HK-2 (cell line): Measurements from ENCODE around the gene PTPN13.

Experiments
- DNase-seq: peaks from one replicate; pipeline ENCODE4 v3.0.0-alpha.2; 2018; ENCODE audit not compliant: unreplicated experiment

The PTPN13 gene

GRCh38 chr4:86818211-86818610 lies 224.1 kb downstream of the PTPN13 start:
- no peak for DNase-seq

- DNase-seq, result no peak
Measured at GRCh38 chr4:86818841-86819240, 224.7 kb downstream of the PTPN13 start.

GRCh38 chr4:86819561-86819960 lies 225.4 kb downstream of the PTPN13 start:
- DNase-seq, result no peak

GRCh38 chr4:86821151-86821550 lies 227.0 kb downstream of the PTPN13 start:
- DNase-seq, result no peak

GRCh38 chr4:86822136-86822535 lies 228.0 kb downstream of the PTPN13 start:
- DNase-seq, result no peak

GRCh38 chr4:86825511-86825910 lies 231.4 kb downstream of the PTPN13 start:
- DNase-seq, result no peak

GRCh38 chr4:86831262-86832130 lies 237.4 kb downstream of the PTPN13 start:
- peak; percentile 50 for DNase-seq

- DNase-seq, result no peak
Measured at GRCh38 chr4:86833615-86834014, 239.5 kb downstream of the PTPN13 start.

- peak; percentile 35 for DNase-seq
Measured at GRCh38 chr4:86834901-86835300, 240.8 kb downstream of the PTPN13 start.

- no peak for DNase-seq
Measured at GRCh38 chr4:86835677-86836076, 241.6 kb downstream of the PTPN13 start.

GRCh38 chr4:86837691-86838503 lies 243.8 kb downstream of the PTPN13 start:
- no peak for DNase-seq

- no peak for DNase-seq
Measured at GRCh38 chr4:86840858-86841257, 246.7 kb downstream of the PTPN13 start.

GRCh38 chr4:86841309-86841708 lies 247.2 kb downstream of the PTPN13 start:
- no peak for DNase-seq

- no peak for DNase-seq
Measured at GRCh38 chr4:86845593-86845992, 251.5 kb downstream of the PTPN13 start.

GRCh38 chr4:86846921-86847320 lies 252.8 kb downstream of the PTPN13 start:
- DNase-seq, result no peak

- DNase-seq, result no peak
Measured at GRCh38 chr4:86847571-86847970, 253.5 kb downstream of the PTPN13 start.

GRCh38 chr4:86848136-86848535 lies 254.0 kb downstream of the PTPN13 start:
- peak; percentile 2 for DNase-seq

- DNase-seq, result no peak
Measured at GRCh38 chr4:86848732-86849619, 254.9 kb downstream of the PTPN13 start, which contains the start of gene SLC10A6. SLC10A6 (minus strand) TSS chr4:86849384; CDS start chr4:86849115, 269 bp downstream.

GRCh38 chr4:86853209-86853608 lies 259.1 kb downstream of the PTPN13 start:
- DNase-seq, result no peak

GRCh38 chr4:86855572-86855971 lies 261.5 kb downstream of the PTPN13 start:
- DNase-seq, result no peak

- no peak for DNase-seq
Measured at GRCh38 chr4:86856896-86857295, 262.8 kb downstream of the PTPN13 start.
